RWPE1 (cell line): Measurements from ENCODE around the gene ASXL2.
A peak's percentile ranks its signal among the peaks of the same experiment; 100 is the strongest.
"Not testable (repeated sequence)": the region's sequence is repeated elsewhere in the genome, so short reads cannot be mapped to it uniquely, and the experiment has no call there.

Experiments used
- CTCF ChIA-PET: fragments of 350-600 bp; sonication (Branson Sonifier 250); formaldehyde crosslinking; extraction: SDS; loops from one replicate; lab custom pipeline; 2021; lab: Yijun Ruan, JAX
- POLR2A ChIA-PET: fragments of 400-600 bp; formaldehyde crosslinking; extraction: SDS; loops from one replicate; lab custom pipeline; 2020; ENCODE audit warnings: antibody characterized with exemption; ENCODE audit not compliant: low non-redundant PET; lab: Yijun Ruan, JAX
- DNase-seq: peaks from one replicate; pipeline ENCODE4 v3.0.0; 2012; ENCODE audit warnings: low spot score
- H3K27ac ChIP-seq: fragments of 450-650 bp; 2 replicates; pipeline ENCODE4 v1.5.1; 2017
- TF ChIP-seq, protein P1 (sequence below): fragments of 450-650 bp; conservative IDR thresholded peaks from 2 replicates; pipeline ENCODE4 v1.5.1; 2017; ENCODE audit warnings: low read depth, mild to moderate bottlenecking

Gene ASXL2

DNA sequence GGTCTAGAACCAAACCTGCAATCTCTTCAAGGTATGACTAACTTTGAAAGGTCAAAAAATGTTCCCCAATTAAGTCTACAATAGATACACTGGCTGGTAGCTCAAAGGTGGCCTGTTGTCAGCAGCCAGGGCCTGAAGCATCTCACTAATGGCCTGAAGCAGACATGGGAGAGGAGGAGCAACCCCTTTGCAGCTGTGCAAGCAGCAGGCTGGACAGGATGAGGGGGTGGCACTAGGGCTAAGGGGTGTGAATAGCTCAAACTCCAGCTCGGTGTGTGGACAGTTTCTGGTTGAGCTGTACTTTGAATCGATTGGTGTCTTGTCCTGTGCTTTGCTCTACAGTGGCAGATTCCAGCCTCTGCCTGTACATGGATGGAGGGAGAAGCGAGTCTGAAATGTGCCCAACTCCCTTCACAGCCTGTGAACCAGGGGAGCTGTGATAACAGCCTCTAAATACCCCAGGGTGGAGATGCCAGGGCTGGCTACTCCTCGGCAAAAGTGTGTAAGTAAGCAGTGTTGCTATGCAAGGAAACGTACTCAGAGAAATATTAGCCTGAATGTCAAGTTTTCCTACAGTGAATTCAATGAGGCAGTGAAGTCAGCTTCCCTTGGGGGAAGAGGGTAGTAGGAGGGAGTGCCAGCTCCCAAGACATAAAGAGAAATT, 170.2 kb downstream of the ASXL2 start:
- ChIA-PET POLR2A (no interaction called here), CTCF (interaction anchor here (1.1 kb wide), 1 partner anchor 101 kb away, joined by 3 read pairs; no protein-coding TSS in a partner anchor)
- H3K27ac ChIP-seq, result no peak overlapping the region
- DNase-seq, result no peak
- TF ChIP-seq, protein P1, sequence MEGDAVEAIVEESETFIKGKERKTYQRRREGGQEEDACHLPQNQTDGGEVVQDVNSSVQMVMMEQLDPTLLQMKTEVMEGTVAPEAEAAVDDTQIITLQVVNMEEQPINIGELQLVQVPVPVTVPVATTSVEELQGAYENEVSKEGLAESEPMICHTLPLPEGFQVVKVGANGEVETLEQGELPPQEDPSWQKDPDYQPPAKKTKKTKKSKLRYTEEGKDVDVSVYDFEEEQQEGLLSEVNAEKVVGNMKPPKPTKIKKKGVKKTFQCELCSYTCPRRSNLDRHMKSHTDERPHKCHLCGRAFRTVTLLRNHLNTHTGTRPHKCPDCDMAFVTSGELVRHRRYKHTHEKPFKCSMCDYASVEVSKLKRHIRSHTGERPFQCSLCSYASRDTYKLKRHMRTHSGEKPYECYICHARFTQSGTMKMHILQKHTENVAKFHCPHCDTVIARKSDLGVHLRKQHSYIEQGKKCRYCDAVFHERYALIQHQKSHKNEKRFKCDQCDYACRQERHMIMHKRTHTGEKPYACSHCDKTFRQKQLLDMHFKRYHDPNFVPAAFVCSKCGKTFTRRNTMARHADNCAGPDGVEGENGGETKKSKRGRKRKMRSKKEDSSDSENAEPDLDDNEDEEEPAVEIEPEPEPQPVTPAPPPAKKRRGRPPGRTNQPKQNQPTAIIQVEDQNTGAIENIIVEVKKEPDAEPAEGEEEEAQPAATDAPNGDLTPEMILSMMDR, result no peak

GRCh38 chr2:25705575-25705974, 172.7 kb downstream of the ASXL2 start:
- POLR2A ChIA-PET, CTCF ChIA-PET, H3K27ac ChIP-seq, DNase-seq: not testable (repeated sequence)

GRCh38 chr2:25701801-25702200, 176.5 kb downstream of the ASXL2 start:
- ChIA-PET POLR2A (no interaction called here), CTCF (interaction anchor here (0.5 to 1.3 kb wide), 4 partner anchors 11 to 95 kb away, joined by 3 to 4 read pairs (median 3); no protein-coding TSS in a partner anchor)

GRCh38 chr2:25700221-25700660, 178.0 kb downstream of the ASXL2 start:
- peak; percentile 77 for DNase-seq
- H3K27ac ChIP-seq, result no peak overlapping the region
- ChIA-PET CTCF (interaction anchor here (0.6 to 3.6 kb wide), 23 partner anchors 9 to 1180 kb away, joined by 3 to 45 read pairs (median 5); partner anchors contain the start of gene DTNB), POLR2A (no interaction called here)
- TF ChIP-seq, protein P1, result peak; percentile 93

More at GRCh38 chr2:25701801-25702200, 176.5 kb downstream of the ASXL2 start:
- no peak overlapping the region for H3K27ac ChIP-seq
- TF ChIP-seq, protein P1, result no peak
- no peak for DNase-seq

DNA sequence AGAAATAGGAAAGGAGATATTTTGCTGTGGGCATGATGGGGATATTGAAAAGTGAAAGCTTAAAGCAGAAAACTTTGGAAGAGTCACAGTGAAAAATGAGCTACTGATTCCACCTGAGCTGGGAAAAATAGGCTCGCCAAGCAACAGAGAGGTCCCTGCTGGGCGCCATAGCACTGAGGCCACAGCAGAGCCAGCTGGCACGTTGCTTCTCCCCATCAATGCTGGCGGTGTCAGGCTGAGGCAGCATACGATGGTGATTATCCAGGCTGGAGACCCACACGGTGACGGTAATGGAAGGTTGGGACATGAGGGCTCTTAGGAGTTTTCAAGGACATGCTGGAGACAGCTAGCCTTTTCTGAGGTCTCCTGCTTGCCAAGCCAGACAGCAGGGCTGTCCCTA, 179.1 kb downstream of the ASXL2 start:
- CTCF ChIA-PET, result interaction anchor here (0.7 to 3.6 kb wide), 9 partner anchors 13 to 503 kb away, joined by 3 to 45 read pairs (median 5); partner anchors contain the start of gene DTNB
- TF ChIP-seq, protein P1, result no peak
- H3K27ac ChIP-seq, result peak overlapping the region; percentile 42; the same call in 1 of the 2 replicates
- no peak for DNase-seq
- POLR2A ChIA-PET, result no interaction called here

DNA sequence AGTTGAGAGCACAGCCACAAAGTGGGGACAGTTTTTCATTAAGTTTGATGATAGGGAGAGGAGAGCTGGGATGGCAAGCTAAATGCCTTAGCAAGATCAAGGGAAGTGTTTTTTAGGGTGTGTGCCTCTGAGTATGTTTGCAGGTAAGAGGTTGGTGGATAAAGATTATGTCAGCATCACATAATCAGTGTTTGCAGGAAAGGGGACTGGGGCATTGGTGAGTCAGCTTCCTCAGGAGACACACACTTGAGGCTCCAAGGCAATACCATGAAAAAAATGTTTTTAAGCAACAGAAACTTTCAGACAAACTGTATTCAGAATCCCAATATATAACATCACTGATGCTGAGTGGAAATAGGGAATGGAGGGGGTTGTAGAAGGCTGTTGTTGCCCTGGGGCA, 179.5 kb downstream of the ASXL2 start:
- TF ChIP-seq, protein P1, result no peak
- peak; percentile 29 for DNase-seq
- H3K27ac ChIP-seq, result no peak overlapping the region; the same call in 1 of the 2 replicates
- POLR2A ChIA-PET, result no interaction called here
- CTCF ChIA-PET, result interaction anchor here (0.7 to 3.6 kb wide), 4 partner anchors 25 to 503 kb away, joined by 3 to 45 read pairs (median 8); partner anchors contain the start of gene DTNB
